ENCODE data around the gene SLC16A11. TPM values are rescaled to one million over a fixed set of nuclear protein-coding genes. Genes with fewer than 3 reads are reported as not detected.

SLC16A11 gene
- total and polyA plus RNA-seq, 9 of the 15 experiments (the other 6 are each of a cell fraction or from before 2014, with no cell fraction given), result not detected

DNA sequence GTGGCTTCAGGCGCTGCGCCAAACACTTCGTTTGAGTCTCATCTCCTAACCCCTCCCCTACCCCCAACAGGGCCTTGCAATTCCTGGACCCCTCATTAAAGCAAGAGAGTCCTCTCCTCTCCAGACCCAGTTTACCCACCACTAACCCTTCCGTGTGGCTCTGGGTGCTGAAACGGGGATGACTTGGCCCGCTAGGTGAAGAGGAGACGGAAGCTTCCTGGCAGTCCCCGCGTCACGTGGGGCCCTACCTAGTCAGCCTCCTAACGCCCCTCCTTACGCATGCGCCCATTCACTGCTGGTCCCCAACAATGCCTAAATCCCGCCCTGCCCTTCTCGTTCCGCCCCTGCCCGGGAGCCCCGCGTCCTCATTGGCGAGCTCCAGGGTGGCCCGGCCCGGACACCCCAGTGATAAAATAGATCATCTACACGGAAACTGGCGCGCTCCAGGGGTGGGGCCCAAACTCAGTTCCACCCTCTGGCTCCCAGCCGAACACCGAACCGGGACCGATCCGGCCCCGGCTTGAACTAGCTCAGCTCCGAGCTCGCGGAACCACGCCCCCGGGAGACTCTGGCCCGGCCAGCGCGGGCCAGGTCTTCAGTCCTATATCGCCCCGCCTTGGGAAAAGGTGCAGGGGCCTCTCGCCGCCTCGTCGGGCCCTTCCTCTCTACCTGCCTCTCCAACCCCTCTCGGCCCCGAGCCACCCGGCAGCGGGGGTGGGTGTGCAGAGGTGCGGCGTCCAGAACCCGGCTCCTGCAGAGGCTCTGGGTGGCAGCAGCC lies 8.1 kb downstream of the SLC16A11 start, which contains the start of gene SLC16A13 (continued):
- no peak for TF ChIP-seq ZNF23 (CRISPR knock-in tag; IDR thresholded peaks at IDR 0.05)
- TF ChIP-seq, protein P1, sequence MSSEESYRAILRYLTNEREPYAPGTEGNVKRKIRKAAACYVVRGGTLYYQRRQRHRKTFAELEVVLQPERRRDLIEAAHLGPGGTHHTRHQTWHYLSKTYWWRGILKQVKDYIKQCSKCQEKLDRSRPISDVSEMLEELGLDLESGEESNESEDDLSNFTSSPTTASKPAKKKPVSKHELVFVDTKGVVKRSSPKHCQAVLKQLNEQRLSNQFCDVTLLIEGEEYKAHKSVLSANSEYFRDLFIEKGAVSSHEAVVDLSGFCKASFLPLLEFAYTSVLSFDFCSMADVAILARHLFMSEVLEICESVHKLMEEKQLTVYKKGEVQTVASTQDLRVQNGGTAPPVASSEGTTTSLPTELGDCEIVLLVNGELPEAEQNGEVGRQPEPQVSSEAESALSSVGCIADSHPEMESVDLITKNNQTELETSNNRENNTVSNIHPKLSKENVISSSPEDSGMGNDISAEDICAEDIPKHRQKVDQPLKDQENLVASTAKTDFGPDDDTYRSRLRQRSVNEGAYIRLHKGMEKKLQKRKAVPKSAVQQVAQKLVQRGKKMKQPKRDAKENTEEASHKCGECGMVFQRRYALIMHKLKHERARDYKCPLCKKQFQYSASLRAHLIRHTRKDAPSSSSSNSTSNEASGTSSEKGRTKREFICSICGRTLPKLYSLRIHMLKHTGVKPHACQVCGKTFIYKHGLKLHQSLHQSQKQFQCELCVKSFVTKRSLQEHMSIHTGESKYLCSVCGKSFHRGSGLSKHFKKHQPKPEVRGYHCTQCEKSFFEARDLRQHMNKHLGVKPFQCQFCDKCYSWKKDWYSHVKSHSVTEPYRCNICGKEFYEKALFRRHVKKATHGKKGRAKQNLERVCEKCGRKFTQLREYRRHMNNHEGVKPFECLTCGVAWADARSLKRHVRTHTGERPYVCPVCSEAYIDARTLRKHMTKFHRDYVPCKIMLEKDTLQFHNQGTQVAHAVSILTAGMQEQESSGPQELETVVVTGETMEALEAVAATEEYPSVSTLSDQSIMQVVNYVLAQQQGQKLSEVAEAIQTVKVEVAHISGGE (CRISPR knock-in tag; IDR thresholded peaks at IDR 0.05), result peak in 1 of 3 experiments; percentile 66; a peak in 1 of 6 replicates
- no peak for TF ChIP-seq FOXA1 (IDR thresholded peaks at IDR 0.05; ENCODE audit: borderline replicate concordance)
- TF ChIP-seq CREM (IDR thresholded peaks at IDR 0.05; ENCODE audit: low read depth), result peak; percentile 43; the same call in 1 of the 2 replicates
- no peak for TF ChIP-seq NBN (IDR thresholded peaks at IDR 0.05; ENCODE audit: low read depth)
- TF ChIP-seq RAD21 (CRISPR knock-in tag; conservative IDR thresholded peaks at IDR 0.05 in 1 of 2, IDR thresholded peaks at IDR 0.05 in 1 of 2), result no peak
- TF ChIP-seq, protein P2, sequence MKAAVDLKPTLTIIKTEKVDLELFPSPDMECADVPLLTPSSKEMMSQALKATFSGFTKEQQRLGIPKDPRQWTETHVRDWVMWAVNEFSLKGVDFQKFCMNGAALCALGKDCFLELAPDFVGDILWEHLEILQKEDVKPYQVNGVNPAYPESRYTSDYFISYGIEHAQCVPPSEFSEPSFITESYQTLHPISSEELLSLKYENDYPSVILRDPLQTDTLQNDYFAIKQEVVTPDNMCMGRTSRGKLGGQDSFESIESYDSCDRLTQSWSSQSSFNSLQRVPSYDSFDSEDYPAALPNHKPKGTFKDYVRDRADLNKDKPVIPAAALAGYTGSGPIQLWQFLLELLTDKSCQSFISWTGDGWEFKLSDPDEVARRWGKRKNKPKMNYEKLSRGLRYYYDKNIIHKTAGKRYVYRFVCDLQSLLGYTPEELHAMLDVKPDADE (conservative IDR thresholded peaks at IDR 0.05; ENCODE audit: control insufficient read depth, low read depth, low read length), result no peak
- TF ChIP-seq ZNF431 (CRISPR knock-in tag; IDR thresholded peaks at IDR 0.05), result no peak
- no peak for TF ChIP-seq NCOA2 (IDR thresholded peaks at IDR 0.05; ENCODE audit: partially characterized antibody in 2 of 2)
- TF ChIP-seq, protein P3, sequence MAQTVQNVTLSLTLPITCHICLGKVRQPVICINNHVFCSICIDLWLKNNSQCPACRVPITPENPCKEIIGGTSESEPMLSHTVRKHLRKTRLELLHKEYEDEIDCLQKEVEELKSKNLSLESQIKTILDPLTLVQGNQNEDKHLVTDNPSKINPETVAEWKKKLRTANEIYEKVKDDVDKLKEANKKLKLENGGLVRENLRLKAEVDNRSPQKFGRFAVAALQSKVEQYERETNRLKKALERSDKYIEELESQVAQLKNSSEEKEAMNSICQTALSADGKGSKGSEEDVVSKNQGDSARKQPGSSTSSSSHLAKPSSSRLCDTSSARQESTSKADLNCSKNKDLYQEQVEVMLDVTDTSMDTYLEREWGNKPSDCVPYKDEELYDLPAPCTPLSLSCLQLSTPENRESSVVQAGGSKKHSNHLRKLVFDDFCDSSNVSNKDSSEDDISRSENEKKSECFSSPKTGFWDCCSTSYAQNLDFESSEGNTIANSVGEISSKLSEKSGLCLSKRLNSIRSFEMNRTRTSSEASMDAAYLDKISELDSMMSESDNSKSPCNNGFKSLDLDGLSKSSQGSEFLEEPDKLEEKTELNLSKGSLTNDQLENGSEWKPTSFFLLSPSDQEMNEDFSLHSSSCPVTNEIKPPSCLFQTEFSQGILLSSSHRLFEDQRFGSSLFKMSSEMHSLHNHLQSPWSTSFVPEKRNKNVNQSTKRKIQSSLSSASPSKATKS (CRISPR knock-in tag; IDR thresholded peaks at IDR 0.05), result no peak
